Raji (cell line): ENCODE data around the gene LAPTM5.

Experiments
- POLR2A ChIP-seq: IDR thresholded peaks from 2 replicates; pipeline ENCODE4 v1.6.1; 2011; ENCODE audit warnings: low read depth, low read length, control low read depth; ENCODE audit not compliant: insufficient read depth

Gene LAPTM5

GRCh38 chr1:30726773-30727684, 30.5 kb downstream of the LAPTM5 start:
- TF ChIP-seq POLR2A: no peak

GRCh38 chr1:30726236-30726635, 31.3 kb downstream of the LAPTM5 start:
- TF ChIP-seq POLR2A: no peak

DNA sequence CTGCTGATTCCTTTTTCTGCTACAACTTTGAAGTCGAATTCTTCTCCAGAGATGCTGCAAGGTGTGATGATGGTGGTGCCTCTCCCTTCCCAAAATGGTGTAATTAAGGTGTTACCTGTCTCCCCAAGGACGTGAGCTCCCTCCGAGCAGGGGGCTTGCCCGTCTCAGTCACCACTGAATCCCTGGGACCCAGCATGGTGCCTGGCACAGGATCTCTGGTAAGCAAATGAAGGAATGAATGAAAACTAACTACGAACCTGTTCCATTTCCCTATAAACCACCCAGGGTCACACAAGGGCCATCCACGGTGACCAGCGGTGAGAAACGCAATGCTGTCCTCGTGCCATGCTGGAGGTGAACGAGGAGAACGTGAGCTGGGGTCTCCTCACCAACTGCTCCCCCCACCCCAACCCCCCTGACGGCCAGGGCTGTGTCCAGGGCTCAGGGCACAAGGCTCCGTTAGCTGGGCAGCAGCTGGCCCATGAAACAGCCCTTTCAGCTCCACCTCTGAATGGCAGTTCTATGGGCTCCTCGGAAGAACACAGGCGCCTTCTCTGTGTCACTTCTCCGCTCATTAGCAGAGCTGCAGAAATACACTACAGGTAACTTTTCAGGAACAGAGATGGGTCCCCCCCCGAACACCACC, 32.0 kb downstream of the LAPTM5 start:
- no peak for TF ChIP-seq POLR2A

- no peak for TF ChIP-seq POLR2A
Measured at GRCh38 chr1:30724655-30725421, 32.7 kb downstream of the LAPTM5 start.

DNA sequence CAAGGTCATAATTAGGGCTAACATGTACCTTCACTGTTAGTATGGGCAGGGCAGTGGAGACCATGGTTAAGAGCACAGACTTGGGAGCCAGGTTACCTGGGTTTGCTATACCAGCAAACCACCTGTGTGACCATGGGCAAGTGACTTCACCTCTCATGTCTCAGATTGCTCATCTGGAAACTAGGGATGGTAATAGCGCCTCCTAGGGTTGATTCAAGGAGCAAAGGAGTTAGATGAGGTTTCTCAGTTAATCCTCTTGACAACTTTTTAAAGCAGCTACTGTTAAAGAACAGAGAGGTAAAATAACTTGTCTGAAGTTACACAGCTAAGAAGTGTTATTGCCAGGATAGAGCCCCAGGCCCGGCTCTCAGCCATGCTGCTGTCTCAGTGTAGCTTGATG, 33.4 kb downstream of the LAPTM5 start:
- no peak for TF ChIP-seq POLR2A

- no peak for TF ChIP-seq POLR2A
Measured at GRCh38 chr1:30723331-30723755, 34.2 kb downstream of the LAPTM5 start, which contains the start of gene MATN1. MATN1 (minus strand) TSS chr1:30723585; CDS start chr1:30723551, 34 bp downstream.

- no peak for TF ChIP-seq POLR2A
Measured at GRCh38 chr1:30721812-30722537, 35.6 kb downstream of the LAPTM5 start.

DNA sequence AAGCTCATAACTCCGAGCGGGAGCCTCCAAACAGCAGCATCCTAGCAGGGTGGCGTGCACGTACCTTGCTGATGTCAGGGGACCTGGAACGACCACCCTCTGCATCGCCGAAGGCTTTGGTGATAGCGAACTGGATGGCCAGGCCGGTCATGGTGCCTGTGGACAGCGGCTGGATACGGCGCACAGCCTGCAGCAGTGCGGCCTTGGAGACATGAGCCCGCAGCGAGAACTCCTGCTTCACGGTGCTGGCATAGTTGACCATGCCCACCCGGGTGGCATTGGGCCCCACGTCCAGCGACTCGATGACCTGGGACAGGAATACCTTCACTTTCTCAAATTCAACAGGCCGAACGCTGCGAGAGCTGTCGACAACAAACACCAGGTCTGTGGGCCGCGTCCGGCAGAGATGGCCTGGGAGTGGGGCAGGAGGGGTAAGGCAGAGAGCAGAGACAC, 36.2 kb downstream of the LAPTM5 start:
- no peak for TF ChIP-seq POLR2A

DNA sequence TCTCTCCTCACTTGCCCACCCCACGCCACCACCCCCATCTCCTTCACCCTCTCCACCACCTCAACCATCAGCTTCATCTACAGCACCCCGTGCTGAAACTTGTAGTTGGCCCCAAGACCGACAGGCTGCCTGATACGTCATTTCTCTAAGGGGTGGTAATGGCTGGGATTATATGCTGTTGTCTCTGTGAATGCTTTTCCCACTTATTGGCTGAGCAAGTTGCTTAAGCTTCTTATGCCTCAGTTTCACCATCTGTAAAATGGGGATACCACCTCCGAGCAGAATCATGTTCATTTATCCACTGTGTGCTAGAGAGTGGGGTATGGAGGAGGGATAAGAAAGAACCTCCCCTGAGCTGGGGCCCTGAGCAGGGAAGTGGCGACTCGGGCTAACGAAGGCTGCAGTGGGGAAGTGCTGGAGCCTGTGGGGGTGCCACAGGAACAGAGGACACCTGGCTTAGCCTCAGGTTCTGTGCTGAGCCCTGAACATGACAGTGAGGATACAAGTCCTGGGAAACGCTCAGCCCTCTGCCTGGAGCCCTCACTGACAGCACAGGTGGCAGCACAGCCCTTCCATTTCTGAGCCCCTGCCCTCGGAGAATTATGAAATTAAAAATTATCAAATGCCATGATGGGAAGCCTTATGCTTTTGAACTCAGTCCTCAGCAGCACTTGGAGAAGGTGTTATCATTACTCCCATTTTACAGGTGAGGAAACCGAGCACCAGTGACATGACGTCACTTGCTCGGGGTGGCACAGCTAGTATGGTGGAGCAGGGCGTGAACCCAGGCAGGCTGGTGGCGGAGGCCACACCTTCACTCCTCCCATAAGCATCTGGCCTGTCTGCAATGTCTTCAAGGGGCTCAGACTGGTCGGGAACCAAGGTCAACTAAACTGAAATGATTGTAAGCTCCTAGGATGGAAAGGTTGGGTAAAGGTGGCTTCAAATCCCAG, 37.0 kb downstream of the LAPTM5 start:
- no peak for TF ChIP-seq POLR2A

DNA sequence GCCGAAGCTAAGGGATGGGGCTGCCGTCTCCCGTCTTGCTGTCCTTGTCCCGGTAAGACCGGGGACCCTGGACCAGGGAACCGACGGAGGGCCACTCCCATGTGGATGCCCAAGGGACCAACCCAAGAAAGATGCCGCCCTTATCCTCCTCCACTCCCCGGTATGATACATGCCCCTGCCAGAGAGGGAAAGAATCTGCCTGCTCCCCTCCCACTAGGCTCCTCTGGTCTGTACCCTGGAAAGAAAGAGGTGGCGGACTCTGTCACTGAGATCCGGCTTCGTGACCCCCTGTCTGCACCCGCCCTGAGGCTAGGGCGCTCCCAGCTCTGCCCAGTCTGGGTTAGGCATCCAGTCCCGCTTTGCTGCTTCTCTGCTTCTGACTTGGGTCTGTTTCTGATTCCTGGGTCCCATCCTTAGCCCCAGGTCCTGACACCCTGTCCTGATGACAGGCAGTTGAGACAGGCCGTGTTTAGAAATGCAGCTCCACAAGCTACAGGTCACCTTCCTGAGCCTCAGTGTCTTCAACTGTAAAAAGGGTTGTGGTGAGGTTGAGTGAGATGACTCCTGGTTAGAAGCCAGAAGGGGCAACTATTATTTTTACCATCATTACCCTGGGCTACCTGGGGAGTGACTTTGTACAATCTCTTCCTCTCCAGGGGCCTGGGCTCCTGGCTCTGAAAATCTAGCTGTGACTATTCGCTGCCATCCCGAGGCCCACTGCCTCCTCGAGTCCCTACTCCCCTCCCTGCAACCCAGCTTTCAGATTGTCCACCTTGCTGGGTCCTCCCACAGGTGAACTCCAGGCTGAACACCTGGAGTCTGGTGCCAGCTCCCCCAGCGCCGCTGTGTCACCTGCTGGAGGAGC, 37.9 kb downstream of the LAPTM5 start:
- TF ChIP-seq POLR2A: no peak

DNA sequence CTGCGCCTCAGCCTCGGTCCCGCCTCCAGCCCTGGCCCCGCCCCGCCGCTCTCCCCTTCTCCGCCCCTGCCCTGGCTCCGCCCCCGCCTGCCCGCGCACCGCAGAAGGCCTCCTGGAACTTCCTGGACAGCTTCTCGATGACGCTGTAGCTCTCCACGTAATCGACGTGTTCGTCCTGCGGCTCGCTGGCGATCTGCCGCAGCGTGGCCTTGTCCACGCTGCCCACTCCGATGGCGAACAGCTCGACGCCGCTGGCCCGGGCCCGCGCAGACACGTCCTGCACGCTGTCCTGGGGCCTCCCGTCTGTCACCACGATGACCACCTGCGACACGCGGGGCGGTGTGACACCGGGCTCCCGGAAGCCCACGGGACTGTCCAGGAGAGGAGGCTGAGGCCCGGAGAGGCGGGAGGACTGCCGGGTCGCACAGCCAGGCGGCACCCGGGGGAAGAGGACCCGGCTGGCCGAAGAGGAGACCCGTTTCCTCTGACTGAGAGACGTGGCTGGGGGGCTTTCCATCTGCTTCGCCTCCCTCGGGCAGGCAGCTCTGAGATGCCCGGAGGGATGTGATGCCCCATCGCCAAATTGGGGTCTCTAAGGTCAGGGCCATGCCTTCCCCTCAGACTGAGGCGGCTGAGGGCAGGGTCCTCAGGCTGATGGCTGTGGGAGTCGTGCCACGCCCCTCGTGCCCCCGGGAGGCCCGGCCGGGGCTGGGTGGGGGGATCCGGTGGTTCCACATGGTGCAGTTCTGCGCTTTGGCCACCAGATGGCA, 38.8 kb downstream of the LAPTM5 start:
- TF ChIP-seq POLR2A: peak; percentile 69

- TF ChIP-seq POLR2A: no peak
Measured at GRCh38 chr1:30718091-30718635, 39.4 kb downstream of the LAPTM5 start.
